H1 (cell line): ENCODE results near the gene BYSL. TPM values are rescaled to one million over a fixed set of nuclear protein-coding genes. Genes with fewer than 3 reads are reported as not detected.

ENCODE experiments used
- CEBPB ChIP-seq: IDR thresholded peaks from 2 replicates; pipeline ENCODE4 v1.6.1; 2012; ENCODE audit warnings: low read depth, low read length
- CHD7 ChIP-seq: fragments of 300-600 bp; sonication (generic); IDR thresholded peaks from 2 replicates; pipeline ENCODE4 v1.7.1; 2012; ENCODE audit warnings: low read length, moderate library complexity, mild to moderate bottlenecking, inconsistent platforms; ENCODE audit not compliant: insufficient replicate concordance
- PHF8 ChIP-seq: fragments of 200-600 bp; sonication (generic); conservative IDR thresholded peaks from 2 replicates; pipeline ENCODE4 v1.7.1; 2012; ENCODE audit warnings: low read depth, mild to moderate bottlenecking, inconsistent platforms, low read length, moderate library complexity
- SIN3A ChIP-seq, 2 experiments: IDR thresholded peaks in 1 of 2; conservative IDR thresholded peaks in 1 of 2; 2 replicates each; pipeline ENCODE4 v1.6.1; 2011 to 2012; ENCODE audit warnings: low read length in 2 of 2, improper control_type of control experiment in 1 of 2, low read depth in 1 of 2, mild to moderate bottlenecking in 1 of 2
- SIRT6 ChIP-seq: IDR thresholded peaks from one replicate; pipeline ENCODE4 v1.7.1; 2012; ENCODE audit warnings: low read length, inconsistent platforms
- TAF7 ChIP-seq: optimal IDR thresholded peaks from 2 replicates; pipeline ENCODE3; 2011; ENCODE audit warnings: low read depth, mild to moderate bottlenecking, inconsistent platforms, low read length, moderate library complexity, borderline replicate concordance
- TCF12 ChIP-seq: IDR thresholded peaks from 2 replicates; pipeline ENCODE4 v1.6.1; 2011; ENCODE audit warnings: low read depth, mild to moderate bottlenecking, low read length
- ZNF274 ChIP-seq: IDR thresholded peaks from 2 replicates; pipeline ENCODE4 v1.7.0; 2012; ENCODE audit warnings: low read length, borderline replicate concordance; ENCODE audit errors: extremely low read depth
- polyA plus RNA-seq, 7 experiments: library from polyadenylated mRNA; depleted of rRNA in 3 of 7; stranded (reverse) in 5 of 7; unstranded in 2 of 7; fragments of >200 nt in 5 of 7; fragments of 200-250 nt in 2 of 7; gene quantifications; 1 replicate in 5 of 7; 2 replicates in 1 of 7; 4 replicates in 1 of 7; pipeline versions ENCODE4 v1.2.1 to v1.2.3, GENCODE V29; 2011 to 2013; ENCODE audit warnings: missing spikeins in 2 of 7, mixed read lengths in 2 of 7
- total RNA-seq: library from RNA; stranded (reverse); fragmentation: NEBNext Ultra II Directional; extraction: Animal tissue kit (Norgen Biotek cat#: 25700); gene quantifications from 2 replicates; pipeline ENCODE4 v1.2.1, GENCODE V29; 2021

The BYSL gene
- total and polyA plus RNA-seq, 2 of the 8 experiments (the other 6 are each of a cell fraction or from before 2014, with no cell fraction given), result 37.3 to 49.2 TPM

- no peak for TF ChIP-seq SIN3A (conservative IDR thresholded peaks at IDR 0.05 in 1 of 2, IDR thresholded peaks at IDR 0.05 in 1 of 2; ENCODE audit: low read depth in 1 of 2, low read length in 2 of 2)
- no peak for TF ChIP-seq CEBPB
- no peak for TF ChIP-seq SIRT6
- TF ChIP-seq ZNF274, result no peak
- TF ChIP-seq TAF7, result no peak
- TF ChIP-seq CHD7, result no peak
- TF ChIP-seq PHF8, result no peak
- no peak for TF ChIP-seq TCF12
Observed at GRCh38 chr6:41963371-41963770, 42.1 kb downstream of the BYSL start (continued).
